ENCODE results near the gene HAUS7.

DNA sequence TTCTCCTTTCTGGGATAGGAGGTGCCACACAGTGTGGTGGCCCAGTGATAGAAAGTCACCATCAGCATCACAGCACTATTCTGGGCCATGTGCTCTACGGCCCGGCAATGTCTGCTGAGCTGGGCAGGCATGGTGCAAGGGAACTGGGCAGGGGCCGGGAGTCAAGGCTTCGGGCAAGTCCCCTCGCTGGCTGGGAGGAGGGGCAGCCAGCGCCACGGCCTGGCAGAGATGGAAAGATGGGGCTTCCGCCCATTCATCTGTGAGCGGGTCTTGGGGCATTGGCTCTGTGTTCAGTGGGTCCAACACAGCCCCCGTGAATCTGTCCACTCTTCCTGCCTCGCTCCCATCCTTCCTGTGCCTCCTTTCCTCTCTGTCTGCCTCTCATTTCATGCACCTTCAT, 40.0 kb upstream of the HAUS7 start:
- TF ChIP-seq REST (IDR thresholded peaks at IDR 0.05; ENCODE audit: insufficient read depth in 1 of 2, low read depth in 2 of 2, low read length in 1 of 2): no peak
- TF ChIP-seq CTCF (IDR thresholded peaks at IDR 0.05): no peak
